Germinal center (tissue), 1 donor: ENCODE data around the gene RHEBL1.
"Not testable (repeated sequence)": the region's sequence is repeated elsewhere in the genome, so short reads cannot be mapped to it uniquely, and the experiment has no call there.

Experiments used
- DNase-seq: peaks from one replicate; pipeline ENCODE4 v3.0.0; 2012; ENCODE audit warnings: mixed read lengths, low spot score

RHEBL1 gene

GRCh38 chr12:49089821-49090773, 20.3 kb upstream of the RHEBL1 start:
- DNase-seq = peak; percentile 61

GRCh38 chr12:49088932-49089330, 19.2 kb upstream of the RHEBL1 start:
- no peak for DNase-seq

DNA sequence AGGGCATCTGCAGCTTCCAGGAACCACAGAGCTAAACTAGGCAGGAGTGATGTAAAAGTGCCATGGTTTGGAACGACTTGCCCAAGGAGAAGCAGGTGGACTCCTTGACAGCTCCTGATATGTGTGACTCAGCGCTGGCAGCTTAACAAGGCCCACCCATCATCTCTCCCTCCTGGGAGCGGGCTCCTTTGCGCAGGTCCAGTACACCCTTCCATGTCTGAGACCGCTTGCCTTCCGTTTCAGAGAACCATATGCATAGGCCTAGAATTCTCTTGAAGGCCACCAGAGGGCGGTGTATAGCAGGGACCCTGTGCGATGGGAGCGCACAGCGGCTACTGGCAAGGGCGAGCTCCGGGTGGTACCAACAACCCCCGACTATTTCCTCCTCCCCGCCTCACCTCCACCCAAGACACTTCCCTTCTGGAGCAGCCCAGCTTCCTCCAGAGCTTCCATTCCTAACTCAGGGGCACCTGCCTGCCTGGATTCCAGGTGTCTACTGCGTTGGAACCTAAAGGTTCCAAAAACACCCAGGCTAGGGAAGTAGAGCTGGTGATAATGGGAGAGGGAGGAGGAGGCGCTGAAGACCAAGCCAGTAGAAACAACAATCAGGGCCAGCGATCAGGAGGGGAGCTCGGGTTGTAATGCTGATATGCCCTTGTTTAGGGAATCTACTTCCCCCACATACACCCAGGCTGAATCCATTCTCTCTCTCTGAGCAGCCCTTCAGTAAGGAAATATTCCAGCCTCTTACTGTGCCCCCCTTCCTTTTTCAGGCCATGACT, 18.6 kb upstream of the RHEBL1 start:
- DNase-seq = peak; percentile 80

- DNase-seq = no peak
These were observed 16.3 kb upstream of the RHEBL1 start for GRCh38 chr12:49086116-49086515.

DNA sequence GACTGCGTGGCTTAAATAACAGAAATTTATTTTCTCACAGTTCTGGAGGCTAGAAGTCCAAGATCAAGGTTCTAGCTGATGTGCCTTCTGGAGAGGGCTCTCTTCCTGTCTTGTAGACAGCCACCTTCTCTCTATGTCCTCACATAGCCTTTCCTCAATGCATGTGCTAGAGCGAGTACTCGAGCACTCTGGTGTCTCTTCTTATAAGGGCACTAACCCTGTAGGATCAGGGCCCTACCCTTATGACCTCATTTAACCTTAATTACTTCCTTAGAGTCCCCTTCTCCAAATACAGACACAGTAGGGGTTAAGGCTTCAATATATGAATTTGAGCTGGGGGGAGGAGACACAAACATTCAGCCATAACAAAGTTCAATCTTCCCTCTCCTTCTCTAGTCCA, 14.7 kb upstream of the RHEBL1 start:
- no peak for DNase-seq

DNA sequence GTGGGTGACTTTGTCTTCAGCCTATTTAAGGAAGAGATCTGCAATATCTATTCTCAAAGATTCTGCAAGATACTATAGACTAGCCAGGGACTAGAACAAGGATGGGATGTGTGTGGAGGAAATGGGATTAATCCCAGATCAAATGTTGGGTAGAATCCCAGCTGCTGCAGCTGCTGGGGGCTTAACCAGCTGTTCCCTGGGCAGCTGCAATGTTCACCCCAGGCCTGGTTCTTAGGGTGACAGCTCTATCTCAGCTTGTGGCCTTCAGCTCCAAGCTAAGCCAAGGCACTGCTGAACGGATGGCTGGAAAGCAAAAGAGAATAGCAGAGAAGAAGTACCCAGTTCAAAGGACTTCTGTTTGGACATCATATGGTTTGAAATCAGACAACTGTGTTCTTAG, 10.0 kb upstream of the RHEBL1 start:
- DNase-seq = no peak

DNA sequence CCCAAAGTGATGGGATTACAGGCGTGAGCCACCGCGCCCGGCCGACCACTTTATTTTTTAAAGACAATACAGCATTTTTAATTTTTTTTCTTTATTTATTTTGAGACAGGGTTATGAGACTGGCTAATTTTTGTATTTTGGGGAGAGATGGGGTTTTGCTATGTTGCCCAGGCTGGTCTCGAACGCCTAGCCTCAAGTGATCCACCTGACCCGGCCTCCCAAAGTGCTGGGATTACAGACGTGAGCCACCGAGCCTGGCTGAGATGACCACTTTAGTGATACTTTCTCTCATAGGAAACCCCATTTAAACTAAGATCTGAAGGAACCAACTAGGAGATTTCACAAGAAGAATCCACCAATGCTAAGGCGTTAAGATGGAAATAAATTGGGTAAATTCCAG, 1.2 kb upstream of the RHEBL1 start:
- DNase-seq = no peak

GRCh38 chr12:49068879-49069506, 786 bp downstream of the RHEBL1 start:
- no peak for DNase-seq

- no peak for DNase-seq
These were observed 3.7 kb downstream of the RHEBL1 start for GRCh38 chr12:49066120-49066519.

DNA sequence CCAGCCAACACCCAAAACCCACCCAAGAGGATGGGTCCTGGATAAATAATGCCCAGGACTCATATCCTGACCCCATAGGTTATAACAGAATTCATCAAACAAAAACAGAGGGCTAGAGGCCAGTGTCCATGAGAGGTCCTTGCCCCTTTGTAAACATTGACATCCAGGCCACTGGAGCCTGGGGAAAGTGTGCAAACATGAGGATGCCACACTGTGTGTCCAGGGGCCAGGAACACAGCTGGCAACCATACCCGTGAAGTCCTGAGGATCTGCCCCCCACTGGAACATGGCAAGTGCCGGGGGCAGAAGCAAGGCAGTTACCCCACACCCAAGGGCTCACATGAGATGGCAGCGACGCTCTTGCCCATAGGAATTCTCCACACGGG, 5.0 kb downstream of the RHEBL1 start:
- no peak for DNase-seq

DNA sequence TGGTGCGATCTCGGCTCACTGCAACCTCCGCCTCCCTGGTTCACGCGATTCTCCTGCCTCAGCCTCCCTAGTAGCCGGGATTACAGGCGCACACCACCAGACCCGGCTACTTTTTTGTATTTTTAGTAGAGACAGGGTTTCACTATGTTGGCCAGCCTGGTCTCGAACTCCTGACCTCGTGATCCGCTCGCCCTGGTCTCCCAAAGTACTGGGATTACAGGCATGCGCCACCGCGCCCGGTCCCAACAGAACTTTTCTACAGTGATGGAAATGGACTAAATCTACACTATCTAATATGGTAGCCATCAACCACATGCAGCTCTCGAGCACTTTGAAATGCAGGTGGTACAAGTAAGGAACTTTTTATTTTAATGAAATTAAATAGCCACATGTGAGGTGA, 7.9 kb downstream of the RHEBL1 start:
- DNase-seq = not testable (repeated sequence)

DNA sequence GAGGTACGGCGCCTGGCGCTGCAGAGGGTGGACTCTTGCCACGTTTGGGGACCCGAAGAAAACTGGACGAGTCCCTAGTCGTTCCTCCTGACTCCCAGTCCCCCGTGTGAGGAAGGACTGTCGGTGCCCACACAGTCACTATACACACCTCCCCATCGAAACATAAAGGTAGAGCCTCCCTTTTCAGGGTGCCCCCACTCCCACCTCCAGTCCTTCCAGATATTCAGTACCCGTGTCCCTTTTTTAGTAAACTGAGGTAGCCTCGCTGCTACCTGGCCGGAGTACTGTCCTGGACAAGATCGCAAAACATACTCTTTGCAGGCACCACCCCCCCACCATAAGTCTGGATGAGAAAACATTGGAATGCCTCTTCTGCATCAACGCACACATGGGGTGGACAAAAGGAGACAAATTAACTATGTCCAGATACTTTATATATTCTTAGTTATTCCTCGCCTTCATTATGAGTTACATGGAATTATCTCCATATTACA, 8.6 kb downstream of the RHEBL1 start:
- no peak for DNase-seq

- DNase-seq = peak; percentile 90
These were observed 9.3 kb downstream of the RHEBL1 start, which contains the start of gene KMT2D for GRCh38 chr12:49060237-49061156. KMT2D (minus strand) TSS chr12:49060794; CDS start chr12:49055324, 5,470 bp downstream.

- peak; percentile 61 for DNase-seq
These were observed 10.2 kb downstream of the RHEBL1 start for GRCh38 chr12:49059299-49060171.

GRCh38 chr12:49059045-49059298, 10.8 kb downstream of the RHEBL1 start:
- DNase-seq = no peak

- DNase-seq = no peak
These were observed 11.3 kb downstream of the RHEBL1 start for GRCh38 chr12:49058366-49059044.

- DNase-seq = no peak
These were observed 11.9 kb downstream of the RHEBL1 start for GRCh38 chr12:49057888-49058287.

DNA sequence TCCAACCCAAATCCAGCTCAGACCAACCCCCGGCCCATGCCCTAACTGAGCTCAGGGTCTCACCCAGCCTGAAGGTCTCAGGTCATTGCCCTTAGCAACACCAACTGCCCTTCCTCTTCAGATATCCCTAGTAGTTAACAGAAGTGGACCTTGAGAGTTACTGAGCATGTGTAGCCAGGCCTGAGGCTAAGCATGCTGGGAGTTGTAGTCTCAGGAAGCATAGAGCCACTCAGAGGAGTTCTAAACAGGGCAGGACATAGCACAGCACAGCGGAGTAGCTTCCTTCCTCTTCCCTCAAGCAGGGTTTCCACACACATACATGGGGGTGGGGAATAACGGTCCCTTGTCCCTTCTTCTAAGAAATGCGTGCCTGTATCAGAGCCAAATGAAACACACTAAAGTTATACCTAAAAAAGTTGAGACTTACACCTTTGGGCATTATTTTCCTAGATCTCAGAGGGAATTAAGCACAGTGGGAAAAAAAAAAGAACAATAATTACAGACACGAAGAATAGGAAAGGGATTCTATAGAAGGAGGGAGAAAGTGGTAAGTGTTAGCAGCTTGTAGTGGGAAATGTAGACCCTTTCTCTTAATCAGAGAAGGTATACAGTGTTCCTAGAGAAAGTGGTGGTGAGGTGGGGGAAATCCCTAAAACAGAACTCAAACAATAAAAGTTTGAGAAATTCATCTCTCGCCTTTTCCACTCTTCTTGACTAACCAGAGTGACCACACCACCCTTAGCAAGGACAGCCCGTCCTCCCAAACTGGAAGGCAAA, 13.6 kb downstream of the RHEBL1 start:
- DNase-seq = peak; percentile 85

DNA sequence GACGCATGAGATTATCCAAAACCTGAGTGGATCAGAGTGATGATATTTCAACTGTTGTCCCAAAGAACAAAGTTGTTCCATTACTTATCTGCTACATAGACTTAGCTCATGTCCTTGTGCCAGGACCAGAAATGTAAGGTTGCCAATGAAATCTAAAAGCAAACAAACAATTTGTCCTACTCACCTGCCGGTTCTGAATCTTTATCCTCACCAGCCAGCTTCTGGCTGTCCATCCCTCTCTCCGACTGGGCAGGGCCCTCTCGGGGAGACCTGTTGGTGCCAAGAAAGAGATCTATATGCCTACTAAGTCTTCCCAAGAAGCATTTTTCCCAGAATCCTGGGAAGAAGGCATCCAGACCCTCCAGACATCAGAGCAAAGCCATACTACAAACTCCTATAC, 14.7 kb downstream of the RHEBL1 start:
- no peak for DNase-seq
